ENCODE results near the gene ZNF566. TPM values are rescaled to one million over a fixed set of nuclear protein-coding genes. Genes with fewer than 3 reads are reported as not detected.

Gene ZNF566
- total and polyA plus RNA-seq, 4 donors: 2.3 to 21.9 (median 8.4) TPM

DNA sequence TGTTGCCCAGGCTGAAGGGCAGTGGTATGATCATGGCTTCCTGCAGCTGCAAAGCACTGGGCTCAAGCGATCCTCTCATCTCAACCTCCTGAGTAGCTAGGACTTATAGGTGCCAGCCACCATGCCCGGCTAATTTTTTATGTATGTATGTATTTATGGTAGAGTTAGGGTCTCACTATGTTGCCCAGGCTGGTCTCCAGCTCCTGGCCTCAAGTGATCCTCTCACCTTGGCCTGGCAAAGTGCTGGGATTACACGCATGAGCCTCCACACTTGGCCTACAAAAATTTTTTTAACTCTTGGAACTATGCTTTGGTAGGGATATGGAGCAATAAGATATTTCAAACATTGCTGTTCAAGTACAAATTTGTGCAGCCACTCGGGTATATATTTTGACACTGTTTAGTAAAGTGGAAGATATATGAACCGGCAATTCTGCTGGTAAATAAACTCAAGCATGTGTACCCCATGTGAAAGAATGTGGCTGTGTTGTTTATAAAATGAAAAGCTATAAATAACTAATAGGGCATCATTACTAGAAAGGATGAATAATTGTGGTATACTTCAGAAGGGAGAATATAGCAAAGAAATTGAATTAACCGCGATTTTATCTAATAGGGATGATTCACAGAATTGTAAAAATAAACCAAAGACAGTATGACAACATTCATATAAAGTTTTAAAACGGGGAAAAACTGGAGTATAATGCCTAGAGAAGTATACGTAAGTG, 1.1 kb downstream of the ZNF566 start:
- Histone ChIP-seq H3K9ac (ENCODE audit: insufficient read depth in 1 of 2, low read length in 2 of 2) (peak overlapping the region; percentile 88 to 93), H3K27ac (ENCODE audit: low read depth in 1 of 2, low read length in 1 of 2) (peak overlapping the region in 1 of 2 donors; percentile 91), H3K4me1 (ENCODE audit: control insufficient read depth in 5 of 5, insufficient read depth in 5 of 5, low read length in 5 of 5) (peaks cover 0 to 8% (median 3%) of the 10 kb centered on the region in 5 donors), H3K27me3 (ENCODE audit: control insufficient read depth in 3 of 3, insufficient read depth in 3 of 3, low read length in 2 of 3) (no peaks in the 10 kb centered on the region), H3K4me3 (no peak overlapping the region), H3K36me3 (ENCODE audit: control insufficient read depth in 4 of 4, insufficient read depth in 4 of 4, low read length in 4 of 4) (peaks cover 0 to 4% (median 1%) of the 10 kb centered on the region in 4 donors), H3K9me3 (ENCODE audit: control insufficient read depth in 4 of 4, insufficient read depth in 3 of 4, low read length in 3 of 4) (peaks cover 0 to 3% (median under 1%) of the 10 kb centered on the region in 4 donors)
- TF ChIP-seq, protein P1, sequence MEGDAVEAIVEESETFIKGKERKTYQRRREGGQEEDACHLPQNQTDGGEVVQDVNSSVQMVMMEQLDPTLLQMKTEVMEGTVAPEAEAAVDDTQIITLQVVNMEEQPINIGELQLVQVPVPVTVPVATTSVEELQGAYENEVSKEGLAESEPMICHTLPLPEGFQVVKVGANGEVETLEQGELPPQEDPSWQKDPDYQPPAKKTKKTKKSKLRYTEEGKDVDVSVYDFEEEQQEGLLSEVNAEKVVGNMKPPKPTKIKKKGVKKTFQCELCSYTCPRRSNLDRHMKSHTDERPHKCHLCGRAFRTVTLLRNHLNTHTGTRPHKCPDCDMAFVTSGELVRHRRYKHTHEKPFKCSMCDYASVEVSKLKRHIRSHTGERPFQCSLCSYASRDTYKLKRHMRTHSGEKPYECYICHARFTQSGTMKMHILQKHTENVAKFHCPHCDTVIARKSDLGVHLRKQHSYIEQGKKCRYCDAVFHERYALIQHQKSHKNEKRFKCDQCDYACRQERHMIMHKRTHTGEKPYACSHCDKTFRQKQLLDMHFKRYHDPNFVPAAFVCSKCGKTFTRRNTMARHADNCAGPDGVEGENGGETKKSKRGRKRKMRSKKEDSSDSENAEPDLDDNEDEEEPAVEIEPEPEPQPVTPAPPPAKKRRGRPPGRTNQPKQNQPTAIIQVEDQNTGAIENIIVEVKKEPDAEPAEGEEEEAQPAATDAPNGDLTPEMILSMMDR (IDR thresholded peaks at IDR 0.05; ENCODE audit: control extremely low read depth, extremely low read depth): no peak
- peak in 1 of 3 donors; percentile 4 for DNase-seq
- WGBS, 2 donors: 49 to 57% methylated on average over 9 of the region's 9 CpGs
- no peak for ATAC-seq (ENCODE audit: insufficient read depth, low FRiP score)

DNA sequence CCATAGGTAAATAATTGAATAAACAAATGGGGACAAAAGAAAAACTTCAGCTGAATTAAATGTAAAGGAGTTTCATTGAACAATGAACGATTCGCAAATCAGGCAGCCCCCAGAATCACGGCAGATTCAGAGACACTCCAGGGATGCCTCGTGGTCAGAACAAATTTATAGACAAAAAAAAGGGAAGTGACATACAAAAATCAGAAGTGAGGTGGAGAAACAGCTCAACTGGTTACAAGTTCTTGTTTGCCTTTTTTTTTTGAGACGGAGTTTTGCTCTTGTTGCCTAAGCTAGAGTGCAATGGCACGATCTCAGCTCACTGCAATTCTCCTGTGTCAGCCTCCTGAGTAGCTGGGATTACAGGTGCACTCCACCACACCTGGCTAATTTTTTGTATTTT, 5.7 kb downstream of the ZNF566 start:
- Histone ChIP-seq H3K36me3 (ENCODE audit: control insufficient read depth in 4 of 4, insufficient read depth in 4 of 4, low read length in 4 of 4) (peaks cover 2 to 5% (median 3%) of the 10 kb centered on the region in 4 donors), H3K9ac (ENCODE audit: insufficient read depth in 1 of 2, low read length in 2 of 2) (no peak overlapping the region), H3K9me3 (ENCODE audit: control insufficient read depth in 4 of 4, insufficient read depth in 3 of 4, low read length in 3 of 4) (peaks cover 0 to 7% (median 4%) of the 10 kb centered on the region in 4 donors), H3K27me3 (ENCODE audit: control insufficient read depth in 3 of 3, insufficient read depth in 3 of 3, low read length in 2 of 3) (no peaks in the 10 kb centered on the region), H3K4me3 (no peak overlapping the region), H3K4me1 (ENCODE audit: control insufficient read depth in 5 of 5, insufficient read depth in 5 of 5, low read length in 5 of 5) (peaks cover 0 to 5% (median 0%) of the 10 kb centered on the region in 5 donors), H3K27ac (ENCODE audit: low read depth in 1 of 2, low read length in 1 of 2) (no peak overlapping the region)
- DNase-seq (no peak), ATAC-seq (ENCODE audit: insufficient read depth, low FRiP score) (no peak)
- WGBS, 2 donors: 78 to 92% methylated on average over 6 of the region's 6 CpGs
- TF ChIP-seq, protein P1 (IDR thresholded peaks at IDR 0.05; ENCODE audit: control extremely low read depth, extremely low read depth): no peak

DNA sequence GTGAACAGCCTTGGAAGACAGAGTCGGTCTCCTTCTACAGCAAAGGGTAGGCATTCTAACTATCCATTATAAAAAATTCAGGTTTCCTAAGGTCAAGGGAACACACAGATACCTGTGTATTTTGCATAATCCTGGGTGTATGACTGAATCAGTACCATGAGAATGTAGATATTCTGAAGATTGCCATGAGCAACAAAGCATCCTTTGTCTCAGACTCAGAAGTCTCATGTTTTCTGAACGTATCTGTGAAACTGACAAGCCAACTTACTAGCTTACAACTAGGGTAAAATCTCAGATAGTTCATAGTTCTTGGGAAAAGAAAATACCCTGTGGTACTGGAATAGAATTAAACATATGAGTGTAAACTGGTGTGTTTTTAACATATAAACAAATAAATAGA, 6.5 kb downstream of the ZNF566 start:
- Histone ChIP-seq H3K9ac (ENCODE audit: insufficient read depth in 1 of 2, low read length in 2 of 2) (no peak overlapping the region), H3K9me3 (ENCODE audit: control insufficient read depth in 4 of 4, insufficient read depth in 3 of 4, low read length in 3 of 4) (peaks cover 0 to 8% (median 4%) of the 10 kb centered on the region in 4 donors), H3K4me1 (ENCODE audit: control insufficient read depth in 5 of 5, insufficient read depth in 5 of 5, low read length in 5 of 5) (peaks cover 0 to 2% (median 0%) of the 10 kb centered on the region in 5 donors), H3K36me3 (ENCODE audit: control insufficient read depth in 4 of 4, insufficient read depth in 4 of 4, low read length in 4 of 4) (peaks cover 3 to 7% (median 3%) of the 10 kb centered on the region in 4 donors), H3K27ac (ENCODE audit: low read depth in 1 of 2, low read length in 1 of 2) (no peak overlapping the region), H3K27me3 (ENCODE audit: control insufficient read depth in 3 of 3, insufficient read depth in 3 of 3, low read length in 2 of 3) (no peaks in the 10 kb centered on the region), H3K4me3 (no peak overlapping the region)
- no peak for ATAC-seq (ENCODE audit: insufficient read depth, low FRiP score)
- DNase-seq: no peak
- 93 to 98% methylated on average over 2 of the region's 2 CpGs for WGBS, 2 donors
- TF ChIP-seq, protein P1 (IDR thresholded peaks at IDR 0.05; ENCODE audit: control extremely low read depth, extremely low read depth): no peak
